WTC11 (cell line): Measurements from ENCODE around the gene FBN3.

Experiments
- CREM ChIP-seq: sonication (generic); formaldehyde crosslinking; IDR thresholded peaks from 2 replicates; pipeline ENCODE4 v1.8.1; 2022; ENCODE audit warnings: mild to moderate bottlenecking, missing genetic modification reagents, moderate library complexity
- CTCF ChIP-seq: fragments of 200-600 bp; IDR thresholded peaks from 2 replicates; pipeline ENCODE4 v1.8.0; 2022; ENCODE audit warnings: antibody characterized with exemption
- ESRRA ChIP-seq: sonication (generic); formaldehyde crosslinking; IDR thresholded peaks from 2 replicates; pipeline ENCODE4 v1.8.1; 2022; ENCODE audit warnings: mild to moderate bottlenecking, missing genetic modification reagents, borderline replicate concordance
- FOXP1 ChIP-seq: sonication (generic); formaldehyde crosslinking; IDR thresholded peaks from 2 replicates; pipeline ENCODE4 v1.8.0; 2022; ENCODE audit warnings: missing genetic modification reagents, mild to moderate bottlenecking, moderate library complexity, borderline replicate concordance
- IRF2 ChIP-seq: sonication (generic); formaldehyde crosslinking; IDR thresholded peaks from 2 replicates; pipeline ENCODE4 v1.8.0; 2022; ENCODE audit warnings: low read depth, missing genetic modification reagents, borderline replicate concordance
- NFE2L1 ChIP-seq: sonication (generic); formaldehyde crosslinking; IDR thresholded peaks from 2 replicates; pipeline ENCODE4 v1.8.1; 2023; ENCODE audit warnings: missing genetic modification reagents
- NR1H2 ChIP-seq: sonication (generic); formaldehyde crosslinking; IDR thresholded peaks from 2 replicates; pipeline ENCODE4 v1.9.0; 2021; ENCODE audit warnings: mild to moderate bottlenecking, moderate library complexity, missing genetic modification reagents
- SP1 ChIP-seq: sonication (generic); formaldehyde crosslinking; conservative IDR thresholded peaks from 2 replicates; pipeline ENCODE4 v1.8.1; 2022; ENCODE audit warnings: missing genetic modification reagents
- USF1 ChIP-seq: sonication (generic); formaldehyde crosslinking; IDR thresholded peaks from 2 replicates; pipeline ENCODE4 v1.8.0; 2022; ENCODE audit warnings: mild to moderate bottlenecking, missing genetic modification reagents
- ZNF396 ChIP-seq: fragments of 250-450 bp; sonication (Bioruptor Pico); IDR thresholded peaks from 2 replicates; pipeline ENCODE4 v1.8.0; 2021; ENCODE audit warnings: mild to moderate bottlenecking, moderate library complexity, borderline replicate concordance
- ZNF423 ChIP-seq: fragments of 250-450 bp; sonication (Bioruptor Pico); IDR thresholded peaks from 2 replicates; pipeline ENCODE4 v2.1.2; 2022; ENCODE audit warnings: mild to moderate bottlenecking, moderate library complexity

- no peak for TF ChIP-seq NR1H2 (CRISPR knock-in tag)
- TF ChIP-seq ESRRA: no peak
- no peak for TF ChIP-seq ZNF423 (CRISPR knock-in tag)
- TF ChIP-seq CTCF: no peak
- no peak for TF ChIP-seq USF1
- TF ChIP-seq SP1: no peak
- no peak for TF ChIP-seq IRF2 (CRISPR knock-in tag)
- no peak for TF ChIP-seq ZNF396 (CRISPR knock-in tag)
- no peak for TF ChIP-seq CREM (CRISPR knock-in tag)
- TF ChIP-seq NFE2L1: no peak
- TF ChIP-seq FOXP1 (CRISPR knock-in tag): no peak
These were observed 115.2 kb downstream of the FBN3 start for GRCh38 chr19:8034178-8034525.
